ENCODE measurements around the gene ARHGAP15. TPM values are rescaled to one million over a fixed set of nuclear protein-coding genes. Genes with fewer than 3 reads are reported as not detected.

Gene ARHGAP15
- total and polyA plus RNA-seq, 12 donors: 4.7 to 33.8 (median 10.4) TPM

GRCh38 chr2:143425896-143426295 lies 296.7 kb downstream of the ARHGAP15 start:
- H3K9me3 ChIP-seq (replicated peaks in 1 of 3): no peaks in the 10 kb centered on the region
- intact Hi-C loops (cut with DNase I): no loop called here
- H3K36me3 ChIP-seq (replicated peaks in 1 of 2): no peaks in the 10 kb centered on the region
- H3K4me3 ChIP-seq: no peak overlapping the region
- no peak for DNase-seq
- H3K27me3 ChIP-seq: no peaks in the 10 kb centered on the region
- 79 to 100% (median 88%) methylated on average over 1 of the region's 1 CpG for WGBS, 4 donors
- TF ChIP-seq CTCF (IDR thresholded peaks at IDR 0.05) (no peak), POLR2A (IDR thresholded peaks at IDR 0.05) (no peak)
- no peak overlapping the region for H3K27ac ChIP-seq
- no peaks in the 10 kb centered on the region for H3K4me1 ChIP-seq (replicated peaks in 1 of 2)

- DNase-seq: no peak
- intact Hi-C loops (cut with DNase I): no loop called here
- no peak for TF ChIP-seq CTCF (IDR thresholded peaks at IDR 0.05)
- no peak for TF ChIP-seq POLR2A (IDR thresholded peaks at IDR 0.05)
- WGBS, 4 donors: 87 to 95% (median 92%) methylated on average over 4 of the region's 4 CpGs
- no peaks in the 10 kb centered on the region for H3K4me1 ChIP-seq (replicated peaks in 1 of 2)
- H3K9me3 ChIP-seq (replicated peaks in 1 of 3): no peaks in the 10 kb centered on the region
- no peak overlapping the region for H3K4me3 ChIP-seq
- H3K27me3 ChIP-seq: no peaks in the 10 kb centered on the region
- no peak overlapping the region for H3K27ac ChIP-seq
- H3K36me3 ChIP-seq (replicated peaks in 1 of 2): no peaks in the 10 kb centered on the region
Observed at GRCh38 chr2:143426296-143426695, 297.1 kb downstream of the ARHGAP15 start.

GRCh38 chr2:143428700-143429099 lies 299.5 kb downstream of the ARHGAP15 start:
- Histone ChIP-seq H3K9me3 (replicated peaks in 1 of 3) (no peaks in the 10 kb centered on the region), H3K4me1 (replicated peaks in 1 of 2) (no peaks in the 10 kb centered on the region), H3K27ac (no peak overlapping the region), H3K4me3 (no peak overlapping the region), H3K36me3 (replicated peaks in 1 of 2) (no peaks in the 10 kb centered on the region), H3K27me3 (no peaks in the 10 kb centered on the region)
- intact Hi-C loops (cut with DNase I): no loop called here
- 66 to 74% (median 70%) methylated on average over 1 of the region's 1 CpG for WGBS, 4 donors
- TF ChIP-seq POLR2A (IDR thresholded peaks at IDR 0.05) (no peak), CTCF (IDR thresholded peaks at IDR 0.05) (no peak)
- DNase-seq: no peak

GRCh38 chr2:143429932-143430679 lies 300.9 kb downstream of the ARHGAP15 start:
- intact Hi-C loops (cut with DNase I): no loop called here
- 58 to 71% (median 63%) methylated on average over 1 of the region's 1 CpG for WGBS, 4 donors
- no peaks in the 10 kb centered on the region for H3K4me1 ChIP-seq (replicated peaks in 1 of 2)
- no peaks in the 10 kb centered on the region for H3K27me3 ChIP-seq
- H3K27ac ChIP-seq: no peak overlapping the region
- no peak overlapping the region for H3K4me3 ChIP-seq
- H3K36me3 ChIP-seq (replicated peaks in 1 of 2): no peaks in the 10 kb centered on the region
- H3K9me3 ChIP-seq (replicated peaks in 1 of 3): no peaks in the 10 kb centered on the region
- no peak for DNase-seq
- TF ChIP-seq CTCF (IDR thresholded peaks at IDR 0.05) (no peak), POLR2A (IDR thresholded peaks at IDR 0.05) (no peak)

Data from adrenal gland (tissue), 12 donors.